GM12875 (cell line): ENCODE data around the gene NETO1.

Experiments used
- H3K4me3 ChIP-seq: one replicate; pipeline ENCODE4 v1.5.1; 2011; ENCODE audit warnings: low read depth, low read length, control low read depth
- CTCF ChIP-seq: IDR thresholded peaks from 2 replicates; pipeline ENCODE4 v1.5.1; 2011; ENCODE audit warnings: low read depth, mild to moderate bottlenecking, control low read depth, inconsistent platforms, low read length, moderate library complexity, borderline replicate concordance; ENCODE audit not compliant: insufficient read depth

The NETO1 gene

GRCh38 chr18:72738136-72738535 is 129.7 kb downstream of the NETO1 start:
- no peak overlapping the region for H3K4me3 ChIP-seq
- no peak for TF ChIP-seq CTCF

DNA sequence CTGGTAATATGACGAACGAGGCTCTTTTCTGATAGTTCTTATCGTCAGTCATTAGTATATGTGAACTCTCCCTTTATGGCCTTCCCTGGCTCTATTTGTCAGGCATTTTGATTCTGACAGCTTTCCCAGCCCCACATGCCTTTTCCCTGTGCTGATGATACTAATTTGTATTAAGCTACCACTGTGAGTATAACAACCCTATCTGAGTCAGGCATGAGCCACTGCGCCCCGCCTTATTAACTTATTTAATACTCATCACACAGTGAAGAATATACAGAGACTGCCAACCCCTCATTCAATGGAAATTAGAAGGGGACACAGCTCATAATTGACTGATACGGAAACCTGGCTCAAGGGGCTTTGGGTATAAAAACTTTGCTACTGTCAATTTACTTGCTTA is 140.0 kb downstream of the NETO1 start:
- no peak for TF ChIP-seq CTCF
- no peak overlapping the region for H3K4me3 ChIP-seq

DNA sequence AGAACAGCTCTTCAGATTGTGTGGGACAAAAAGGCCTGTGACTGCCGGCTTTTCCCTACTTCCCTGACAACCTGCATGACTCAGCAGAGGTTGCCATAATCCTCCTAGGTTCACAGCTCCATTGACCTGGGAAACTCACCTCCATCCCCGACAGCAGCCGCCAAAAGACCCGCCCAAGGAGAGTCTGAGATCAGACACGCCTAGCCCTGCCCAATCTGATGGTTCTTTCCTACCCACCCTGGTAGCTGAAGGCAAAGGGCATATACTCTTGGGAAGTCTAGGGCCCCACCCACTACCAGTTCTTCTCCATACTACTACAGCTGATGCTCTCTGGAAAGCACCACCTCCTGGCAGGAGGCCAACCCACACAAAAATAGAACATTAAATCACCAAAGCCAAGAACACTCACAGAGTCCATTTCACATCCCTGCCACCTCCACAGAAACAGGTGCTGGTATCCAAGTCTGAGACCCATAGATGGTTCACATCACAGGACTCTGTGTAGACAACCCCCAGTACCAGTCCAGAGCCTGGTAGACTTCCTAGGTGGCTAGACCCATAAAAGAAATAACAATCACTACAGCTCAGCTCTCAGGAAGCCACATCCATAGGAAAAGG is 140.6 kb downstream of the NETO1 start:
- TF ChIP-seq CTCF, result no peak
- no peak overlapping the region for H3K4me3 ChIP-seq

GRCh38 chr18:72726201-72726600 is 141.6 kb downstream of the NETO1 start:
- TF ChIP-seq CTCF, result no peak
- H3K4me3 ChIP-seq, result no peak overlapping the region

- no peak for TF ChIP-seq CTCF
- H3K4me3 ChIP-seq, result no peak overlapping the region
Measured at GRCh38 chr18:72721330-72721729, 146.5 kb downstream of the NETO1 start.

DNA sequence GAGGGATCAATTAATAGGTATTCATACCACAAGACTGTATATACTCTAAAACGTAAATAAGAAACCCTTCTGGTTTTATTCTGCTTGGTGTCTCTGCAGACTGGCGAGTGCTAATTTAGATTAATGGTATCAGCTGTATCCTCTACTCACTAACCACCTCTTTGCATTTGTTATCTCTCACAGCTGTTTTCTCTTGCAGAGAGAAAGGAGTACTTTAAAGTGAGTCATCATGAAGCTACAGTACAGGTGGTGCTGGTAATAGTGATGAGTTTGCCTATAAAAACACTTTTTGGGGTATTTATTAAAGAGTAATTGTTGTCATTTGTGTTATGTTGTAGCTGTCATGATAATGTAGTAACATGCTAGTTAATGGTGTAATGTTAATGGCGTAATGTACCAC is 147.7 kb downstream of the NETO1 start:
- H3K4me3 ChIP-seq, result no peak overlapping the region
- no peak for TF ChIP-seq CTCF

DNA sequence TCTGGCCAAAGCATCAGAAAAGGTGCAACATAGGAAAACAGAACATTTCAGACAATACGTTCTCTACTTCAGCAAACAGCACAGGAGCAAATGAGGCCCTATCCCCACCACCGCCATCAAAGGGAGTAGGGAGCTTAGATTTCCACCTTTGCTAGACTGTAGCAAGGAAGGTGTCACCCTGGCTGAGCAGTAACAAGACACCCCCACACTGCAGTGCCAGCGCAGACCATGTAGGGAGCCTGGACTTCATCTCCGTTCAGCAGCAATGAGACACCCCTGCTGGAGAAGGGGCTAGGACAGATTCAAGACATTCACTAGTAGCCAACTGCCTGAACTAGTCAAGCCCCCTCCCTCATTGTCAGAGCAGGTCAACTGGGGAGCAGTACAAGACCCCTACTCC is 163.6 kb downstream of the NETO1 start:
- no peak overlapping the region for H3K4me3 ChIP-seq
- TF ChIP-seq CTCF, result no peak
